ENCODE results near the gene HDAC7.
A peak's percentile ranks its signal among the peaks of the same experiment; 100 is the strongest.

The HDAC7 gene

GRCh38 chr12:47776471-47777143 lies 43.1 kb downstream of the HDAC7 start:
- peak; percentile 66 to 79 for DNase-seq

DNA sequence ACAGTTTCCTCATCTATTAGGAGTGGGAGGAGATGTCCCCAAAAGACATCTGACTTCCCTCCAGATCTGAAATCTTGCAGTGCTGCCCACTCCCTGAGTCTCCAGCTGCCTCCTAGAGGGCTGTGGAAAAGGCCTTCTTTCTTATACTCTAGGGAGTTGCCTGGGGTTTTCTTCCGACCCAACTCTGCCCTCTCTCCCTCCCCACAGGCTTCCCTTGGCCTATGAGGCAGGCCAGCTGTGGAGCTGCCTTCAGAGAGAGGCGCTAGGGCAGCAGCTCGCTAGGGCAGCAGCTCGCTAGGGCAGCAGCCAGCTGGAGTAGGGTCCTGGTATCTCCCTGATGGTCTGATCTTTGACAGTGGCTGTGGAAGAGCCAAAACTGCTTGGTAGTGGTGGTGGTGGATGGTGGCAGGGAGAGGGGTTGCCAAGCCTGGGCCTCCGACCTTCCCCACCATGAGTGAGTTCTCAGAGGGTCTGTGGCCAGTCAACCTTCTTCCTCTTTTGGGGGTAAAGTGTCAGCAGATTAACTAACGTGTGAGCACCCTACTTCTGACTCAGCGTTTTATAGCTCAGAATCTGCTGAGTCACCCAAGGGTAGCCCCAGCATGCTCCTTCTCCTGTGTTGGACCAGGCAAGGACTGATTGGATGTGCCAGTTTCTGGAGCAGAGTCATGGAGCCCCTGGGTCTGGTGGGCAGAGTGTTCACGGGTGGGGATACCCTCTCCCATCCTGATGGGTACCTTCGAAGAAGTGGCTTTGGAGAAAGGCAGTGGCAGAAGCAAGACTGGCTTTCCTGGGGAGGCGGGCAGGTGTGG lies 44.4 kb downstream of the HDAC7 start:
- peak; percentile 70 to 93 for DNase-seq

DNA sequence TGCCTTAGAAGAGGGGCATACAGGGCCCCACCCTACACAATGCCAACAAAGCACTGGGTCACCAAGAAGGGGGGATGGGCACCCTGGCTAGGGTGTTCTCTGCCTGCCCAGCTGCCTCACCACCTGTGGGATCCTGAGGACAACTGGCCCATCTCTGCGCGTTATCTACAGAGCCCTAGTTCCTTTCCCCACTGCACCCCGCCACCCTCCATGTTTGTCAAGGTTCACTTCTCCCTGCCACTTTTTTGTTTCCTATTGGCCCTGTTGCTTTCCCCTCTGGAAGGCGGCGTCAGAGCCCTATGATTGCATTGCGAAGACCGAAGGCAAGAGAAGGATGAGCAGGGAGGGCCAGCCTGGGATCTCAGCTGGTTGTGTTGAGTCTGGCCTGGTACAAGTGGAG lies 45.0 kb downstream of the HDAC7 start:
- no peak for DNase-seq

DNA sequence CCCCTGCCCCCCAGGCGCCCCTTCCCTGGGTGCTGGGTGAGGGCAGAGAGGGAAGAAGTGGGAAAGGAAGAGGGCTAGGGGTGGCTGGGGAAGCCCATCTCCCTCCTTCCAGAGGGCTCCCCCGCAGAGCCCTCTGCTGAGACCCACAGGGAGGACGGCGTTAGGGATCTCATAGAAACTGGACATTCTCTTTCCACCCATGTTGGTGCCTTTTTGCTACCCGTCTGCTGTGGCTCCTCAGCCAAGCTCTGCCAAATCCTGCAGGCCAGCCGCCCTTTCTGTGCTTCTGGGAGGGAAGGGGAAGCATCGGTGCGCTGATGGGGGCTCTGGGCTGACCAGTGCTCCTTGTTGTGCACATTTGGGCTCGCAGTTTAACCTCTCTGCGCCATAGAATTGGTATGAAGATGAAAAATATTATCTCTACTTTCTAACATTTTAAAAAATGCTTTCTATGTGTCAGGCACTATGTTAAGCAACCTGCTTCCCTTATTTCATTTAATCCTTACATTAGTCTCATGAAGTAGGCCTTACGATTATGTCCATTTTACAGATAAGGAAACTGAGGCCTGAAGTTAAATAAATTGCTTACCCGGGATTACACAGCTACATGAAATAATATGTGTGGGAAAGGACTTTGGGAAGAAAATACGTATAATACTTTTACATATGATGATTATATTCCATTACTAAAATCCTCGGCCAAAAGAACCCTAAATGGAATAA lies 45.7 kb downstream of the HDAC7 start:
- DNase-seq = peak in 1 of 2 donors; percentile 13

- DNase-seq = peak in 1 of 2 donors; percentile 54
Measured at GRCh38 chr12:47773062-47773857, 46.4 kb downstream of the HDAC7 start, which contains the start of gene SLC48A1. TSS of gene SLC48A1 (plus strand) at chr12:47773238. CDS start at chr12:47773305, 67 bp downstream.

GRCh38 chr12:47772738-47773061 lies 47.0 kb downstream of the HDAC7 start:
- no peak for DNase-seq

DNA sequence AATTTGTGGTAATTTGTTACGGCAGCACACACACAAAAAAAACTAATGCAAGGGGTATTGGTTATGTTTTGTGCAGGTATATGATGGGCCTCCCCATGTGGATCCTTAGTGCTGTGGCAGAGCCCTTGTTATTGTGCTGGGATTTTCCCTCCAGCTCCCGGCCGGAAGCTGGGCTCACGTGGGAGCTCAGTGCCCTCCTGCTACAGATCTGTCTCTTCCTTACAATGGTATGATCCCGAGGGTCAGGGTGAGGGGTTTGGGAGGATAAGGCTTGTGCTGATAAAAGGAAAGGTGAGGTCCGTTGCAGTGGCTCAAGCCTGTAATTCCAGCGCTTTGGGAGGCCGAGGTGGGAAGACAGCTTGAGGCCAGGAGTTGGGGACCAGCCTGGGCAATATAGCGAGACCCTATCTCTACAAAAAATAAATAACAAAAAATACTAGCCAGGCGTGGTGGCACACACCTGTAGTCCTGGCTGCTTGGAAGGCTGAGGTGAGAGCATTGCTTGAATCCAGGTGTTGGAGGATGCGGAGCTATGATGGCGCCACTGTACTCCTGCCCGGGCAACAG lies 47.5 kb downstream of the HDAC7 start:
- DNase-seq = no peak

GRCh38 chr12:47771304-47771703 lies 48.4 kb downstream of the HDAC7 start:
- DNase-seq = no peak

- peak; percentile 61 to 74 for DNase-seq
Measured at GRCh38 chr12:47770086-47770726, 49.5 kb downstream of the HDAC7 start.

DNA sequence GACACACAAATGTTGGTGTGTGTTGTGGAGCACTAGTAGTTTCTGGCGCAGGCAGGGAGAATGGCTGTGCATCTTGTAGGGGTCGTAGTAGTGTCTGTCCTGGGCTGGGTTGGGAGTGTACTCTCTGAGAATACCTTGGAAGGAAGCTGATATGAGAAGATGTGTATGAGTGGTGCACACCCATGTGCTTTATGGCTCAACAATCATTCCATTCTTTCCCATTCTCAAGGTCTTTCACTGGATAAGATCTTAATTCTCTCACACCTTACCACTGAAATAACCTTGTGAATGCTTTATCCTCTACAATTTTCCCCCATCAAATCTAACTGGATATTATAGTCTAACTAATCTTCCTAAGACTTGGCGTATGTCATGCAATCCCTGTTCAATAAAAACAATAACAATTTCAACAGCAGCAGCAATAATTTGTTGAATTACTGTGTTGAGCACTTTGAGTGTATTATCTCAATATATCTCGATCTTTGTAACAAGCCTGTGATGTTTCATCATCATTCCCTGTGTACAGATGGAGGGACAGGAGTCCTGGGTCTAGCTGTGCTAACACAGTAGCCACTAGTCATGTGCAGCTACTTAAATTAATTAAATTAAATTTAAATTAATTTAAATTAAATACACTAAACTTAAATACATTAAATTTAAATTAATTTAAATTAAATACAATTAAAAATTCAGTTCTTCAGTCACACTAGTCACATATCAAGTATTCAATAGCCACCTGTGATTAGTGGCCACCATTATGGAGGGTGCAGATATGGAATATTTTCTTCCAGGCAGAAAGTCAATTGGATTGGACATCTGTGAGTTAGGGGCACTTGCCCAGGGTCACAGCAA lies 50.2 kb downstream of the HDAC7 start:
- DNase-seq = no peak

- no peak for DNase-seq
Measured at GRCh38 chr12:47768323-47768811, 51.3 kb downstream of the HDAC7 start.

- DNase-seq = peak in 1 of 2 donors; percentile 63
Measured at GRCh38 chr12:47767216-47767724, 52.4 kb downstream of the HDAC7 start.

- no peak for DNase-seq
Measured at GRCh38 chr12:47766502-47767215, 53.0 kb downstream of the HDAC7 start.

GRCh38 chr12:47763481-47764346 lies 56.0 kb downstream of the HDAC7 start:
- no peak for DNase-seq

- DNase-seq = no peak
Measured at GRCh38 chr12:47762850-47763465, 56.7 kb downstream of the HDAC7 start.

GRCh38 chr12:47758834-47759690 lies 60.6 kb downstream of the HDAC7 start, which contains the start of gene RAPGEF3:
TSS of gene RAPGEF3 (minus strand) at chr12:47758880. CDS start at chr12:47758556, 324 bp downstream.
- peak; percentile 81 to 86 for DNase-seq

GRCh38 chr12:47758584-47758833 lies 61.2 kb downstream of the HDAC7 start:
- DNase-seq = no peak
